HEK293T (cell line): ENCODE data around the gene PTPN3.

Experiments
- ARNT ChIP-seq: fragments of 450-650 bp; IDR thresholded peaks from 2 replicates; pipeline ENCODE4 v1.6.1; 2017; ENCODE audit warnings: mild to moderate bottlenecking
- BHLHE40 ChIP-seq: fragments of 450-650 bp; IDR thresholded peaks from 2 replicates; pipeline ENCODE4 v1.6.1; 2016; ENCODE audit warnings: mild to moderate bottlenecking, moderate library complexity, borderline replicate concordance
- ELF4 ChIP-seq: fragments of 450-650 bp; IDR thresholded peaks from 2 replicates; pipeline ENCODE4 v1.6.1; 2017; ENCODE audit warnings: antibody characterized with exemption
- FOXA1 ChIP-seq: fragments of 450-650 bp; IDR thresholded peaks from 2 replicates; pipeline ENCODE4 v1.6.1; 2016; ENCODE audit warnings: mild to moderate bottlenecking
- FOXK2 ChIP-seq: fragments of 450-650 bp; IDR thresholded peaks from 2 replicates; pipeline ENCODE4 v1.6.1; 2016; ENCODE audit warnings: mild to moderate bottlenecking
- FOXM1 ChIP-seq: fragments of 450-650 bp; IDR thresholded peaks from 2 replicates; pipeline ENCODE4 v1.6.1; 2017; ENCODE audit warnings: mild to moderate bottlenecking, borderline replicate concordance
- HDGF ChIP-seq: fragments of 450-650 bp; IDR thresholded peaks from 2 replicates; pipeline ENCODE4 v1.6.1; 2017; ENCODE audit warnings: antibody characterized with exemption, borderline replicate concordance
- L3MBTL2 ChIP-seq: fragments of 450-650 bp; conservative IDR thresholded peaks from 2 replicates; pipeline ENCODE4 v1.6.1; 2016; ENCODE audit warnings: mild to moderate bottlenecking
- NFRKB ChIP-seq: fragments of 450-650 bp; IDR thresholded peaks from 2 replicates; pipeline ENCODE4 v1.6.1; 2016; ENCODE audit warnings: mild to moderate bottlenecking, moderate library complexity
- PKNOX1 ChIP-seq: fragments of 450-650 bp; IDR thresholded peaks from 2 replicates; pipeline ENCODE4 v1.6.1; 2016
- SP1 ChIP-seq: fragments of 450-650 bp; IDR thresholded peaks from 2 replicates; pipeline ENCODE4 v1.6.1; 2017
- SUZ12 ChIP-seq: fragments of 450-650 bp; IDR thresholded peaks from 2 replicates; pipeline ENCODE4 v1.6.1; 2016; ENCODE audit warnings: mild to moderate bottlenecking
- TARDBP ChIP-seq: fragments of 450-650 bp; IDR thresholded peaks from 2 replicates; pipeline ENCODE4 v1.6.1; 2016
- ZNF384 ChIP-seq: fragments of 450-650 bp; IDR thresholded peaks from 2 replicates; pipeline ENCODE4 v1.6.1; 2016

- TF ChIP-seq TARDBP (no peak), BHLHE40 (no peak), SUZ12 (no peak), FOXM1 (no peak), ZNF384 (no peak), HDGF (no peak), FOXK2 (no peak), SP1 (no peak), NFRKB (no peak), ELF4 (no peak), PKNOX1 (no peak), L3MBTL2 (no peak), ARNT (no peak), FOXA1 (no peak)
Observed at GRCh38 chr9:109517901-109518377, 19.8 kb upstream of the PTPN3 start.
